HepG2 (cell line): ENCODE data around the gene TRMT2A. TPM values are rescaled to one million over a fixed set of nuclear protein-coding genes. Genes with fewer than 3 reads are reported as not detected.

Experiments
- HES4 ChIP-seq: sonication (generic); formaldehyde crosslinking; IDR thresholded peaks from 2 replicates; pipeline ENCODE4 v1.9.0; 2021; ENCODE audit warnings: mild to moderate bottlenecking, missing genetic modification reagents, borderline replicate concordance
- SUZ12 ChIP-seq: fragments of 150-350 bp; IDR thresholded peaks from 2 replicates; pipeline ENCODE4 v1.6.1; 2014; ENCODE audit warnings: low read depth, low read length
- USF2 ChIP-seq, 2 experiments: sonication (generic) in 1 of 2; formaldehyde crosslinking in 1 of 2; IDR thresholded peaks; 2 replicates each; pipeline versions ENCODE4 v1.5.1 to v1.6.1; 2011 to 2020; ENCODE audit warnings: borderline replicate concordance in 1 of 2, low read depth in 1 of 2, low read length in 1 of 2, mild to moderate bottlenecking in 1 of 2, missing genetic modification reagents in 1 of 2, moderate library complexity in 1 of 2
- ZBTB33 ChIP-seq: sonication (generic); formaldehyde crosslinking; IDR thresholded peaks from 2 replicates; pipeline ENCODE4 v1.4.0; 2020; ENCODE audit warnings: missing genetic modification reagents
- ZBTB4 ChIP-seq: sonication (generic); formaldehyde crosslinking; IDR thresholded peaks from 2 replicates; pipeline ENCODE4 v1.4.0; 2020; ENCODE audit warnings: missing genetic modification reagents, mild to moderate bottlenecking, borderline replicate concordance
- ZNF670 ChIP-seq: sonication (generic); formaldehyde crosslinking; IDR thresholded peaks from 2 replicates; pipeline ENCODE4 v1.8.0; 2022; ENCODE audit warnings: mild to moderate bottlenecking, missing genetic modification reagents, borderline replicate concordance
- polyA plus RNA-seq, 8 experiments: library from polyadenylated mRNA; depleted of rRNA in 3 of 8; stranded (reverse) in 7 of 8; unstranded in 1 of 8; fragments of >200 nt; fragmentation: Illumina TruSeq in 4 of 8; extraction: Trizol in 4 of 8; gene quantifications; 2 replicates each; pipeline versions ENCODE4 v1.2.1 to v1.2.3, GENCODE V29; 2011 to 2016; ENCODE audit warnings: low read depth in 4 of 8, missing spikeins in 1 of 8, mixed read lengths in 1 of 8; ENCODE audit not compliant: insufficient read depth in 1 of 8
- total RNA-seq, 5 experiments: library from RNA; depleted of rRNA; stranded (reverse); fragments of >200 nt; fragmentation: Illumina TruSeq; extraction: Trizol; gene quantifications; 2 replicates each; pipeline ENCODE4 v1.2.3, GENCODE V29; 2016; ENCODE audit warnings: low read depth in 1 of 5
- TF ChIP-seq, protein P1 (sequence below): sonication (generic); formaldehyde crosslinking; IDR thresholded peaks from 2 replicates; pipeline ENCODE4 v1.9.0; 2021; ENCODE audit warnings: missing genetic modification reagents, mild to moderate bottlenecking, borderline replicate concordance

TRMT2A gene
- total and polyA plus RNA-seq, 2 of the 13 experiments (the other 11 are each of a cell fraction or from before 2014, with no cell fraction given) = 24.0 to 30.3 TPM

DNA sequence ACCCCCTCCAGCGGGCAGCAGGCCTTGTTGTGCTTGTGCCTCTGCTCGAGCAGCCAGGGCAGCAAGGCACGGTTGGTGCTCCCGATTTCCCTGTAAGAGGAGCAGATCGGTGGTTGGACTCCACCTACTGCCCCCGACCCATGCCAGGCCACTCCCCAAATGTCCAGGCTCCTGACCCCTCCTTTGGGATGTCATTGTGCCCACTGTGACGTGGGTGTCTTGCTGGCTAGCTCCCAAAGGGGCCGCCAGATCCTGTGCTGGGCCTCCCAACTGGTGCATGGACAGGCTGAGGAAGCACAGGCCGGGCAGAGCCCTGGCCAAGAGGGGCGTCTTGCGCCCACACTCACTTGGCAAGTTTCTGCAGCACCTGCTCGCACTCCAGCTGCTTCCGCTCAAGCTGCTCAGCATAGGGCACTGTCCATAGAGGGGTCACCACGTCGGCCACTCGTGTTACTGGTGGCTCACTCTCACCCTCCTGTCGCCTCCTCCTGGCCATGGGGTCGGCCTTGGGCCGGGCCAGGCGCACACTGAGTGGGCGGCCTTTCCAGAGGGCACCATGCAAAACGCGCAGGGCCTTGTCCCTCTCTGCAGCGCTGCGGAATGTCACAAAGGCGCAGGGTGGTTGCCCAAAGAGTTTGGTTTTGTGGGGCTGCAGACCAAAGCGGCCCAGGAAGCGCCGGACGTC lies 1.2 kb downstream of the TRMT2A start, which contains the start of gene RANBP1 (continued):
- TF ChIP-seq ZNF670 (CRISPR knock-in tag) (0 out of 2 replicates have a peak, but pooled peaks have one; percentile 49), ZBTB4 (0 out of 2 replicates have a peak, but pooled peaks have one; percentile 51), ZBTB33 (CRISPR knock-in tag) (peak; percentile 71; the same call in 1 of the 2 replicates), HES4 (CRISPR knock-in tag) (no peak), SUZ12 (no peak), USF2 (IDR thresholded peaks at IDR 0.05; ENCODE audit: low read depth, low read length) (no peak), USF2 (CRISPR knock-in tag; IDR thresholded peaks at IDR 0.05; ENCODE audit: borderline replicate concordance) (no peak)
- TF ChIP-seq, protein P1, sequence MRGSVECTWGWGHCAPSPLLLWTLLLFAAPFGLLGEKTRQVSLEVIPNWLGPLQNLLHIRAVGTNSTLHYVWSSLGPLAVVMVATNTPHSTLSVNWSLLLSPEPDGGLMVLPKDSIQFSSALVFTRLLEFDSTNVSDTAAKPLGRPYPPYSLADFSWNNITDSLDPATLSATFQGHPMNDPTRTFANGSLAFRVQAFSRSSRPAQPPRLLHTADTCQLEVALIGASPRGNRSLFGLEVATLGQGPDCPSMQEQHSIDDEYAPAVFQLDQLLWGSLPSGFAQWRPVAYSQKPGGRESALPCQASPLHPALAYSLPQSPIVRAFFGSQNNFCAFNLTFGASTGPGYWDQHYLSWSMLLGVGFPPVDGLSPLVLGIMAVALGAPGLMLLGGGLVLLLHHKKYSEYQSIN (CRISPR knock-in tag) = no peak
